Esophagus muscularis mucosa (tissue), 4 donors: ENCODE data around the gene C1orf35. TPM values are rescaled to one million over a fixed set of nuclear protein-coding genes. Genes with fewer than 3 reads are reported as not detected.

Source experiments
- DNase-seq: peaks from one replicate; pipeline ENCODE4 v3.0.0-alpha.2; 2017; ENCODE audit errors: extremely low spot score
- H3K27ac ChIP-seq, 4 donors: fragments of 200-600 bp; sonication (generic); replicated peaks in 1 of 4; 1 replicate in 3 of 4; 2 replicates in 1 of 4; pipeline ENCODE4 v1.5.1; 2016 to 2019; ENCODE audit warnings: mild to moderate bottlenecking in 1 of 4
- H3K27me3 ChIP-seq, 4 donors: fragments of 200-600 bp; sonication (generic); one replicate each; pipeline versions ENCODE4 v1.5.1 to v1.6.0; 2016 to 2019
- H3K36me3 ChIP-seq, 4 donors: fragments of 200-600 bp; sonication (generic); one replicate each; pipeline ENCODE4 v1.5.1; 2016 to 2019
- H3K4me1 ChIP-seq, 4 donors: fragments of 200-600 bp; sonication (generic); one replicate each; pipeline ENCODE4 v1.5.1; 2016 to 2019
- H3K4me3 ChIP-seq, 4 donors: fragments of 200-600 bp; sonication (generic); 1 replicate in 2 of 4; 2 replicates in 2 of 4; pipeline ENCODE4 v1.5.1; 2016 to 2019; ENCODE audit warnings: mild to moderate bottlenecking in 4 of 4, moderate library complexity in 1 of 4
- H3K9me3 ChIP-seq, 4 donors: fragments of 200-600 bp; sonication (generic); 1 replicate in 3 of 4; 2 replicates in 1 of 4; pipeline ENCODE4 v1.5.1; 2016 to 2019
- CTCF ChIP-seq, 3 experiments: fragments of 200-600 bp in 2 of 3; fragments of 450-650 bp in 1 of 3; sonication (generic) in 2 of 3; IDR thresholded peaks; one replicate each; pipeline ENCODE4 v1.5.1; 2017 to 2019; ENCODE audit warnings: antibody characterized with exemption in 3 of 3, mild to moderate bottlenecking in 2 of 3, moderate library complexity in 1 of 3
- EP300 ChIP-seq: sonication (generic); formaldehyde crosslinking; IDR thresholded peaks from one replicate; pipeline ENCODE4 v1.6.1; 2017; ENCODE audit warnings: antibody characterized with exemption
- POLR2A ChIP-seq: fragments of 450-650 bp; IDR thresholded peaks from one replicate; pipeline ENCODE4 v1.6.1; 2017; ENCODE audit warnings: antibody characterized with exemption, moderate library complexity, mild to moderate bottlenecking, low read depth
- POLR2AphosphoS5 ChIP-seq, 2 donors: sonication (generic); formaldehyde crosslinking; IDR thresholded peaks; one replicate each; pipeline ENCODE4 v1.6.1; 2017; ENCODE audit warnings: antibody characterized with exemption in 2 of 2
- WGBS: methylation state at CpG from one replicate; pipeline ENCODE4 v1.1.5; 2018; 5-methylcytosine and 5-hydroxymethylcytosine counted together
- intact Hi-C: fragments of 100-400 bp; cut with DNase I; formaldehyde crosslinking; loops from one replicate; pipeline ENCODE4 v1.15.1; 2023
- total RNA-seq, 4 donors: library from RNA; depleted of rRNA; stranded (reverse); fragments of >200 nt; gene quantifications; one replicate each; pipeline versions ENCODE4 v1.1.0 to v1.2.1, GENCODE V29; 2016

Gene C1orf35
- total RNA-seq, 4 donors from 2014 or later: 11.2 to 24.3 (median 11.9) TPM

DNA sequence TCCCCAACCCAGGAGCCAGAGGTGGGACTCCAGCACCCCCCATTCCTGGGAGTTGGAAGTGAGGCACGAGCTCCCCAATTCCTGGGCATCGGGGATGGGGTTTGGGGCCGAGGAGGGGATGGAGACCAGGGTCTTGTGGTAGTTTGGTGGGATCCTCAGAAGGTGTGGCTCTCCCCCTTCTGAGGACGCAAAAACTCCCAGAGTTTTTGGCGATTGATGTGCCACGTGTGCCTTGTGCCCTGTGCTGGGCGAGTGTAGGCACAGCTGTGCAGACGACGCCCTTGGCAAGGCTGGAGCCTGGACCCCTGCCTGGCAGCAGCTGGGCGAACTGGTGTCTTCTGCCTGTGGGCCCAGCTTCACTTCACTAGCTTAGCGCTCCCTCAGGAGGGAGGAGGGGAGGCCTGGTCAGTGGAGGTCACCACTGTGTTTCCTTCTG, 39.6 kb upstream of the C1orf35 start:
- no peak for TF ChIP-seq EP300
- no peak for TF ChIP-seq POLR2A
- no peak for TF ChIP-seq POLR2AphosphoS5 (IDR thresholded peaks at IDR 0.05)
- no peak for TF ChIP-seq CTCF (IDR thresholded peaks at IDR 0.05)
- Histone ChIP-seq H3K9me3 (no peaks in the 10 kb centered on the region), H3K27ac (peak overlapping the region in 3 of 4 donors; percentile 98 to 99 (median 98)), H3K4me1 (peaks cover 46 to 76% (median 71%) of the 10 kb centered on the region in 4 donors), H3K27me3 (no peaks in the 10 kb centered on the region), H3K4me3 (peak overlapping the region in 1 of 4 donors; percentile 96), H3K36me3 (peaks cover 7 to 37% (median 32%) of the 10 kb centered on the region in 4 donors)
- WGBS: 62% methylated on average over 8 of the region's 11 CpGs
- intact Hi-C loops: no loop called here
- DNase-seq: no peak

- peak overlapping the region; percentile 81 to 96 (median 94) for H3K4me3 ChIP-seq
- peak overlapping the region; percentile 94 to 99 (median 98) for H3K27ac ChIP-seq
- intact Hi-C loops: no loop called here
- WGBS: 79% methylated on average over 13 of the region's 16 CpGs
- TF ChIP-seq CTCF (IDR thresholded peaks at IDR 0.05) (no peak), EP300 (no peak), POLR2AphosphoS5 (IDR thresholded peaks at IDR 0.05) (no peak), POLR2A (no peak)
- no peak for DNase-seq
- peaks cover 43 to 72% (median 68%) of the 10 kb centered on the region in 4 donors for H3K4me1 ChIP-seq
- H3K27me3 ChIP-seq: no peaks in the 10 kb centered on the region
- no peaks in the 10 kb centered on the region for H3K9me3 ChIP-seq
- peaks cover 7 to 32% (median 27%) of the 10 kb centered on the region in 4 donors for H3K36me3 ChIP-seq
These were observed 39.1 kb upstream of the C1orf35 start for GRCh38 chr1:228142155-228142691.

GRCh38 chr1:228141226-228142044, 38.3 kb upstream of the C1orf35 start:
- Histone ChIP-seq H3K27me3 (no peaks in the 10 kb centered on the region), H3K27ac (peak overlapping the region; percentile 94 to 99 (median 98)), H3K36me3 (peaks cover 6 to 24% (median 19%) of the 10 kb centered on the region in 4 donors), H3K4me3 (peak overlapping the region; percentile 81 to 96 (median 94)), H3K9me3 (no peaks in the 10 kb centered on the region), H3K4me1 (peaks cover 43 to 64% (median 62%) of the 10 kb centered on the region in 4 donors)
- TF ChIP-seq CTCF (IDR thresholded peaks at IDR 0.05) (no peak), EP300 (no peak), POLR2AphosphoS5 (IDR thresholded peaks at IDR 0.05) (no peak), POLR2A (no peak)
- intact Hi-C loops: no loop called here
- 31% methylated on average over 9 of the region's 27 CpGs for WGBS
- no peak for DNase-seq

DNA sequence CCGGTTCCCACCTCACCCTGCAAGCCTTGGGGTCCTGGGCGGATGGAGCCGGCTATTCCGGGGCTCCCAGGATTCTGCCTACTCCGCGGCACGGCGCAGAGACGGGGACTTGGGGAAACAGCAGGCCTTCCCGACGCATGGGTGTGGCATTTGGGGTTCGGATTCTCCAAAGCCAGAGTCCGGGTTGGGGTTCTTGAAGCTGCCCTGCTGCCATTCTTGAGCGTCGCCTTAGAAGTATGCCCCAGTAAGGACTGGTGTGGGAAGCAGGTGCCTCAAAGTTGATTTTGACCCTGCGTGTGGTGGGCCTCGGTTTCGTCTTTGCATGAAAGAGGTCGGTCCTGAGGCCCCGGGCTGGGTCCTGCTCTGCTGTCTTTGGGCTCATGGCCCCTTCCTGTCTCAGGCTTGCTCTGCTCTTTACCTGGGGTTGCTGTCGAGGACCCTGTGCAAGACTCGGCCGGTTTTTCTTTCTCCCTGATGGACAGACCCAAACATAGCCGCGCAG, 37.6 kb upstream of the C1orf35 start:
- H3K4me3 ChIP-seq: peak overlapping the region; percentile 81 to 96 (median 94)
- H3K36me3 ChIP-seq: peaks cover under 1 to 17% (median 12%) of the 10 kb centered on the region in 4 donors
- DNase-seq: no peak
- H3K27me3 ChIP-seq: no peaks in the 10 kb centered on the region
- TF ChIP-seq EP300 (no peak), CTCF (IDR thresholded peaks at IDR 0.05) (no peak), POLR2AphosphoS5 (IDR thresholded peaks at IDR 0.05) (no peak), POLR2A (no peak)
- 4% methylated on average over 21 of the region's 25 CpGs for WGBS
- H3K4me1 ChIP-seq: peaks cover 43 to 59% (median 57%) of the 10 kb centered on the region in 4 donors
- peak overlapping the region; percentile 94 to 99 (median 98) for H3K27ac ChIP-seq
- no peaks in the 10 kb centered on the region for H3K9me3 ChIP-seq
- intact Hi-C loops: no loop called here
